Liver (tissue), 3 donors: ENCODE measurements around the gene ANKRD65.
"Not testable (repeated sequence)": the region's sequence is repeated elsewhere in the genome, so short reads cannot be mapped to it uniquely, and the experiment has no call there.

Experiments
- CTCF ChIP-seq: fragments of 150-350 bp; IDR thresholded peaks from 2 replicates; pipeline ENCODE4 v1.5.1; 2017; ENCODE audit warnings: improper control_type of control experiment, low read depth, low read length; ENCODE audit not compliant: missing input control
- TAF1 ChIP-seq: conservative IDR thresholded peaks from 2 replicates; pipeline ENCODE4 v1.6.1; 2016; ENCODE audit warnings: antibody characterized with exemption, mild to moderate bottlenecking
- YY1 ChIP-seq: IDR thresholded peaks from 2 replicates; pipeline ENCODE4 v1.6.1; 2016; ENCODE audit warnings: antibody characterized with exemption, mild to moderate bottlenecking
- donor health status: healthy.
- donor health status: healthy.

GRCh38 chr1:1468196-1468985 is 47.3 kb upstream of the ANKRD65 start:
- not testable (repeated sequence) for TF ChIP-seq YY1, CTCF, TAF1
